Fibroblast of villous mesenchyme (primary cell): ENCODE results near the gene NLRP6. TPM values are rescaled to one million over a fixed set of nuclear protein-coding genes. Genes with fewer than 3 reads are reported as not detected.

Experiments used
- DNase-seq: peaks from one replicate; pipeline ENCODE4 v3.0.0-alpha.2; 2010; ENCODE audit warnings: low read depth
- H3K4me3 ChIP-seq: 2 replicates; pipeline ENCODE4 v1.5.1; 2011; ENCODE audit warnings: low read depth, mild to moderate bottlenecking, low read length
- CTCF ChIP-seq: IDR thresholded peaks from 2 replicates; pipeline ENCODE4 v1.5.1; 2012; ENCODE audit warnings: low read depth, mild to moderate bottlenecking, low read length; ENCODE audit not compliant: insufficient read depth
- total RNA-seq: library from RNA; depleted of rRNA; stranded (reverse); fragments of >200 nt; gene quantifications from 2 replicates; pipeline ENCODE4 v1.2.3, GENCODE V29; 2012

Gene NLRP6
- total RNA-seq, 1 donor, result not detected

- TF ChIP-seq CTCF, result no peak
- DNase-seq, result no peak
- H3K4me3 ChIP-seq, result no peak within 1 kb of the TSS
These were observed 21.1 kb downstream of the NLRP6 start, which contains the start of gene IFITM5 for GRCh38 chr11:299081-299891. TSS of gene IFITM5 (minus strand) at chr11:299526. CDS start at chr11:299490, 36 bp downstream.

- peak; percentile 32 for TF ChIP-seq CTCF
- H3K4me3 ChIP-seq, result no peak overlapping the region
- peak; percentile 27 for DNase-seq
These were observed 21.9 kb downstream of the NLRP6 start for GRCh38 chr11:299951-300735.

- no peak for DNase-seq
- no peak overlapping the region for H3K4me3 ChIP-seq
- TF ChIP-seq CTCF, result no peak
These were observed 25.2 kb downstream of the NLRP6 start for GRCh38 chr11:303363-303762.

GRCh38 chr11:304061-304506 is 25.9 kb downstream of the NLRP6 start:
- no peak for TF ChIP-seq CTCF
- H3K4me3 ChIP-seq, result no peak overlapping the region
- DNase-seq, result no peak

GRCh38 chr11:304915-305843 is 27.0 kb downstream of the NLRP6 start:
- peak; percentile 78 for TF ChIP-seq CTCF
- peak; percentile 88 for DNase-seq
- no peak overlapping the region for H3K4me3 ChIP-seq

- no peak for TF ChIP-seq CTCF
- H3K4me3 ChIP-seq, result no peak overlapping the region
- no peak for DNase-seq
These were observed 27.6 kb downstream of the NLRP6 start for GRCh38 chr11:305844-306211.
